ENCODE data around the gene CRISPLD2. TPM values are rescaled to one million over a fixed set of nuclear protein-coding genes. Genes with fewer than 3 reads are reported as not detected.

CRISPLD2 gene
- total RNA-seq, 2 experiments from 2014 or later, result 0.31 TPM; not detected in 1

GRCh38 chr16:84950906-84951305 is 131.1 kb downstream of the CRISPLD2 start:
- no peaks in the 10 kb centered on the region for H3K36me3 Mint-ChIP-seq
- H3K27me3 Mint-ChIP-seq, result no peaks in the 10 kb centered on the region
- no peak overlapping the region for H3K27ac Mint-ChIP-seq
- peak; percentile 30 for ATAC-seq (ENCODE audit: low read depth)
- no peak for DNase-seq
- H3K4me3 Mint-ChIP-seq, result no peak overlapping the region
- H3K4me1 Mint-ChIP-seq, result peaks cover 8% of the 10 kb centered on the region
- no peaks in the 10 kb centered on the region for H3K9me3 Mint-ChIP-seq
- POLR2A ChIA-PET, result interaction anchor here (0.8 kb wide), 1 partner anchor 196 kb away, joined by 3 read pairs; no protein-coding TSS in a partner anchor

GRCh38 chr16:84952335-84953189 is 132.8 kb downstream of the CRISPLD2 start:
- Mint-ChIP-seq H3K9me3 (no peaks in the 10 kb centered on the region), H3K27ac (no peak overlapping the region), H3K4me3 (no peak overlapping the region), H3K36me3 (no peaks in the 10 kb centered on the region), H3K27me3 (peaks cover 2% of the 10 kb centered on the region), H3K4me1 (peaks cover 8% of the 10 kb centered on the region)
- peak; percentile 54 for DNase-seq
- ATAC-seq (ENCODE audit: low read depth), result peak; percentile 79
- POLR2A ChIA-PET, result no interaction called here

GRCh38 chr16:84953190-84953746 is 133.5 kb downstream of the CRISPLD2 start:
- no peak overlapping the region for H3K4me3 Mint-ChIP-seq
- H3K27me3 Mint-ChIP-seq, result peaks cover 2% of the 10 kb centered on the region
- no peaks in the 10 kb centered on the region for H3K9me3 Mint-ChIP-seq
- DNase-seq, result no peak
- no peaks in the 10 kb centered on the region for H3K36me3 Mint-ChIP-seq
- POLR2A ChIA-PET, result no interaction called here
- peaks cover 6% of the 10 kb centered on the region for H3K4me1 Mint-ChIP-seq
- H3K27ac Mint-ChIP-seq, result no peak overlapping the region
- ATAC-seq (ENCODE audit: low read depth), result no peak

- POLR2A ChIA-PET, result no interaction called here
- Mint-ChIP-seq H3K4me3 (no peak overlapping the region), H3K36me3 (no peaks in the 10 kb centered on the region), H3K9me3 (no peaks in the 10 kb centered on the region), H3K27me3 (peaks cover 2% of the 10 kb centered on the region), H3K27ac (no peak overlapping the region), H3K4me1 (peaks cover 4% of the 10 kb centered on the region)
- ATAC-seq (ENCODE audit: low read depth), result no peak
- no peak for DNase-seq
Observed at GRCh38 chr16:84955427-84955826, 135.6 kb downstream of the CRISPLD2 start.

- ATAC-seq (ENCODE audit: low read depth) (no peak), DNase-seq (no peak)
- H3K4me1 Mint-ChIP-seq, result peaks cover 4% of the 10 kb centered on the region
- POLR2A ChIA-PET, result no interaction called here
- no peaks in the 10 kb centered on the region for H3K9me3 Mint-ChIP-seq
- H3K27ac Mint-ChIP-seq, result no peak overlapping the region
- H3K27me3 Mint-ChIP-seq, result peaks cover 2% of the 10 kb centered on the region
- H3K4me3 Mint-ChIP-seq, result no peak overlapping the region
- H3K36me3 Mint-ChIP-seq, result no peaks in the 10 kb centered on the region
Observed at GRCh38 chr16:84957192-84957591, 137.4 kb downstream of the CRISPLD2 start.

- ATAC-seq (ENCODE audit: low read depth) (no peak), DNase-seq (no peak)
- no peaks in the 10 kb centered on the region for H3K9me3 Mint-ChIP-seq
- peaks cover 2% of the 10 kb centered on the region for H3K27me3 Mint-ChIP-seq
- POLR2A ChIA-PET, result no interaction called here
- H3K27ac Mint-ChIP-seq, result no peak overlapping the region
- H3K4me1 Mint-ChIP-seq, result peaks cover 2% of the 10 kb centered on the region
- no peaks in the 10 kb centered on the region for H3K36me3 Mint-ChIP-seq
- H3K4me3 Mint-ChIP-seq, result no peak overlapping the region
Observed at GRCh38 chr16:84957792-84958191, 138.0 kb downstream of the CRISPLD2 start.

Other genes starting within 250 kb of the CRISPLD2 start
- 100 to 1,000 TPM; 657 to 664 TPM for gene COTL1, start 201.9 kb upstream of the CRISPLD2 start, total RNA-seq
- 10 to 100 TPM; 66.8 to 72.6 TPM for gene KLHL36, start 171.5 kb upstream of the CRISPLD2 start, total RNA-seq
- 10 to 100 TPM; 75.2 to 75.8 TPM for gene USP10, start 120.0 kb upstream of the CRISPLD2 start, total RNA-seq
- gene ZDHHC7, start 191.6 kb downstream of the CRISPLD2 start, total RNA-seq, result 10 to 100 TPM; 30.5 to 33.7 TPM
- gene KIAA0513, start 207.8 kb downstream of the CRISPLD2 start, total RNA-seq, result 10 to 100 TPM; 11.6 to 13.9 TPM

All from activated naive CD8-positive, alpha-beta T cell treated with anti-CD3 and anti-CD28 coated beads, Interleukin-2, amount 10 ng/mL, durations not matched to agents 7 days and 5 days (primary cell).